HCT116 (cell line): ENCODE data around the gene PAX7. TPM values are rescaled to one million over a fixed set of nuclear protein-coding genes. Genes with fewer than 3 reads are reported as not detected.

Experiments used
- ATAC-seq: fragments of 200-7000 bp; cut with Tn5 transposase; 2 replicates; pipeline ENCODE4 v1.9.1; 2020; ENCODE audit warnings: mild to moderate bottlenecking, moderate library complexity
- BruUV-seq: library from RNA; stranded (reverse); fragments of 400-500 nt; replicated peaks from 2 replicates; lab custom pipeline; 2021; lab: Mats Ljungman, UMichigan
- CTCF ChIA-PET: fragments of 300-600 bp; sonication (Branson Sonifier 250); formaldehyde crosslinking; loops from one replicate; lab custom pipeline; 2021; ENCODE audit warnings: antibody characterized with exemption; lab: Charles Lee
- POLR2A ChIA-PET: fragments of 300-600, 350-600 bp; sonication (Branson Sonifier 250); formaldehyde crosslinking; loops from one replicate; lab custom pipeline; 2021; ENCODE audit warnings: antibody characterized with exemption; lab: Charles Lee
- RAD21 ChIA-PET, 2 experiments: fragments of 300-600 bp; sonication (Branson Sonifier 250); formaldehyde crosslinking; loops; one replicate each; lab custom pipeline; 2023; ENCODE audit warnings: low total read pairs in 2 of 2; ENCODE audit not compliant: uncharacterized antibody in 2 of 2, unreplicated experiment in 2 of 2, low non-redundant PET in 1 of 2; lab: Charles Lee
- DNase-seq: peaks from one replicate; pipeline ENCODE4 v3.0.0-alpha.2; 2010; ENCODE audit warnings: low read depth, low spot score
- H2AFZ ChIP-seq: fragments of 200-600 bp; shearing (Covaris generic), sonication (generic); 2 replicates; pipeline ENCODE4 v1.6.1; 2017; ENCODE audit warnings: low read depth, mixed run types, mixed read lengths, antibody characterized with exemption, low read length; ENCODE audit not compliant: poor library complexity, severe bottlenecking
- H3K27ac ChIP-seq: 2 replicates; pipeline ENCODE4 v1.5.1; 2012; ENCODE audit warnings: low read depth, low read length
- H3K27me3 ChIP-seq: fragments of 200-600 bp; sonication (generic); 2 replicates; pipeline ENCODE4 v1.6.1; 2016; ENCODE audit warnings: mixed run types, low read length, mixed read lengths; ENCODE audit not compliant: insufficient read depth
- H3K36me3 ChIP-seq, 2 experiments: fragments of 200-500 bp in 1 of 2; fragments of 200-600 bp in 1 of 2; sonication (Bioruptor generic) in 1 of 2; sonication (generic) in 1 of 2; 2 replicates each; pipeline versions ENCODE4 v1.5.1 to v1.6.1; 2014 to 2016; ENCODE audit warnings: low read length in 2 of 2, inconsistent platforms in 1 of 2, mixed read lengths in 1 of 2, mixed run types in 1 of 2; ENCODE audit not compliant: insufficient read depth in 2 of 2, control insufficient read depth in 1 of 2
- H3K4me1 ChIP-seq, 2 experiments: fragments of 200-600 bp in 1 of 2; sonication (generic) in 1 of 2; 2 replicates each; pipeline versions ENCODE4 v1.5.1 to v1.6.1; 2012 to 2017; ENCODE audit warnings: low read length in 2 of 2, inconsistent platforms in 1 of 2, mild to moderate bottlenecking in 1 of 2, mixed read lengths in 1 of 2, mixed run types in 1 of 2, moderate library complexity in 1 of 2; ENCODE audit not compliant: insufficient read depth in 2 of 2, control insufficient read depth in 1 of 2
- H3K4me2 ChIP-seq: fragments of 200-600 bp; sonication (generic); 2 replicates; pipeline ENCODE4 v1.6.1; 2017; ENCODE audit warnings: mixed run types, low read length, mixed read lengths
- H3K4me3 ChIP-seq, 2 experiments: fragments of 200-600 bp in 1 of 2; sonication (generic) in 1 of 2; replicated peaks in 1 of 2; 2 replicates each; pipeline ENCODE4 v1.5.1; 2011 to 2016; ENCODE audit warnings: low read length in 2 of 2, control low read depth in 1 of 2, low read depth in 1 of 2, mild to moderate bottlenecking in 1 of 2, mixed read lengths in 1 of 2, mixed run types in 1 of 2
- H3K79me2 ChIP-seq: fragments of 200-600 bp; sonication (generic); 2 replicates; pipeline ENCODE4 v1.6.1; 2017; ENCODE audit warnings: mild to moderate bottlenecking, mixed run types, low read length, moderate library complexity, mixed read lengths; ENCODE audit not compliant: insufficient read depth
- H3K9ac ChIP-seq: fragments of 200-600 bp; sonication (generic); 2 replicates; pipeline ENCODE4 v1.6.1; 2016; ENCODE audit warnings: low read length, mixed read lengths
- H3K9me2 ChIP-seq: fragments of 200-600 bp; sonication (generic), shearing (Covaris generic); 2 replicates; pipeline ENCODE4 v1.6.1; 2017; ENCODE audit warnings: mixed run types, mild to moderate bottlenecking, moderate library complexity; ENCODE audit not compliant: insufficient read depth
- H3K9me3 ChIP-seq, 2 experiments: fragments of 200-500 bp in 1 of 2; fragments of 200-600 bp in 1 of 2; sonication (Bioruptor generic) in 1 of 2; sonication (generic) in 1 of 2; 2 replicates each; pipeline ENCODE4 v1.6.1; 2014 to 2017; ENCODE audit warnings: low read length in 2 of 2, mixed read lengths in 2 of 2, inconsistent platforms in 1 of 2, low read depth in 1 of 2, mild to moderate bottlenecking in 1 of 2, mixed run types in 1 of 2, moderate library complexity in 1 of 2; ENCODE audit not compliant: control insufficient read depth in 1 of 2, insufficient read depth in 1 of 2
- H4K20me1 ChIP-seq: fragments of 200-600 bp; sonication (generic), shearing (Covaris generic); 2 replicates; pipeline ENCODE4 v1.6.1; 2017; ENCODE audit warnings: mixed run types, mild to moderate bottlenecking, moderate library complexity; ENCODE audit not compliant: insufficient read depth
- ATF3 ChIP-seq: IDR thresholded peaks from 2 replicates; pipeline ENCODE4 v1.6.1; 2012
- CBX3 ChIP-seq: IDR thresholded peaks from 2 replicates; pipeline ENCODE4 v1.6.1; 2012; ENCODE audit warnings: low read depth
- CEBPB ChIP-seq: IDR thresholded peaks from 2 replicates; pipeline ENCODE4 v1.6.1; 2012; ENCODE audit warnings: low read depth
- ELF1 ChIP-seq: IDR thresholded peaks from 2 replicates; pipeline ENCODE4 v1.6.1; 2012; ENCODE audit warnings: low read depth, borderline replicate concordance
- EZH2 ChIP-seq: fragments of 200-600 bp; sonication (generic); IDR thresholded peaks from 2 replicates; pipeline ENCODE4 v1.6.1; 2017; ENCODE audit warnings: antibody characterized with exemption, mixed run types
- EZH2phosphoT487 ChIP-seq: fragments of 200-600 bp; IDR thresholded peaks from 2 replicates; pipeline ENCODE4 v1.6.1; 2018; ENCODE audit warnings: antibody characterized with exemption, borderline replicate concordance
- FOSL1 ChIP-seq: IDR thresholded peaks from 2 replicates; pipeline ENCODE4 v1.6.1; 2012; ENCODE audit warnings: low read depth
- MAX ChIP-seq: IDR thresholded peaks from 2 replicates; pipeline ENCODE4 v1.6.1; 2012
- POLR2A ChIP-seq: IDR thresholded peaks from 2 replicates; pipeline ENCODE4 v1.7.0; 2011; ENCODE audit warnings: borderline replicate concordance; ENCODE audit not compliant: insufficient read depth, insufficient read length; ENCODE audit errors: extremely low read depth
- SRF ChIP-seq: IDR thresholded peaks from 2 replicates; pipeline ENCODE4 v1.6.1; 2012; ENCODE audit warnings: low read depth
- ZBTB33 ChIP-seq: IDR thresholded peaks from 2 replicates; pipeline ENCODE4 v1.6.1; 2011; ENCODE audit warnings: mild to moderate bottlenecking, low read length, moderate library complexity; ENCODE audit not compliant: insufficient replicate concordance; ENCODE audit errors: extremely low read depth
- intact Hi-C: fragments of 100-400 bp; cut with micrococcal nuclease; formaldehyde crosslinking; loops from 2 replicates; pipeline ENCODE4 v1.10.0; 2022
- total RNA-seq: library from RNA; stranded (reverse); gene quantifications from one replicate; pipeline ENCODE4 v1.2.1, GENCODE V29; 2021; ENCODE audit not compliant: unreplicated experiment
- TF ChIP-seq, protein P1 (sequence below), 3 experiments: fragments of 200-600 bp in 1 of 3; sonication (generic) in 1 of 3; IDR thresholded peaks in 2 of 3; conservative IDR thresholded peaks in 1 of 3; 2 replicates each; pipeline ENCODE4 v1.5.1; 2012 to 2017; ENCODE audit warnings: low read depth in 2 of 3, low read length in 2 of 3, antibody characterized with exemption in 1 of 3, borderline replicate concordance in 1 of 3, control low read depth in 1 of 3, mild to moderate bottlenecking in 1 of 3, mixed read lengths in 1 of 3, mixed run types in 1 of 3, moderate library complexity in 1 of 3; ENCODE audit not compliant: insufficient read depth in 1 of 3

Gene PAX7
- total RNA-seq, 1 experiment from 2014 or later = not detected

- H4K20me1 ChIP-seq = no peaks in the 10 kb centered on the region
- DNase-seq = no peak
- no peak for ATAC-seq
- no peaks in the 10 kb centered on the region for H3K9me2 ChIP-seq
- BruUV-seq = no TSS peak
- intact Hi-C loops = no loop called here
- ChIA-PET CTCF (interaction anchor here (1.0 to 4.8 kb wide), 3 partner anchors 18 to 275 kb away, joined by 4 to 61 read pairs (median 5); no protein-coding TSS in a partner anchor), POLR2A (no interaction called here), RAD21 (no interaction called here)
- H3K4me2 ChIP-seq = no peak overlapping the region
- H3K4me3 ChIP-seq = no peak overlapping the region
- TF ChIP-seq MAX = no peak
- TF ChIP-seq, protein P1, sequence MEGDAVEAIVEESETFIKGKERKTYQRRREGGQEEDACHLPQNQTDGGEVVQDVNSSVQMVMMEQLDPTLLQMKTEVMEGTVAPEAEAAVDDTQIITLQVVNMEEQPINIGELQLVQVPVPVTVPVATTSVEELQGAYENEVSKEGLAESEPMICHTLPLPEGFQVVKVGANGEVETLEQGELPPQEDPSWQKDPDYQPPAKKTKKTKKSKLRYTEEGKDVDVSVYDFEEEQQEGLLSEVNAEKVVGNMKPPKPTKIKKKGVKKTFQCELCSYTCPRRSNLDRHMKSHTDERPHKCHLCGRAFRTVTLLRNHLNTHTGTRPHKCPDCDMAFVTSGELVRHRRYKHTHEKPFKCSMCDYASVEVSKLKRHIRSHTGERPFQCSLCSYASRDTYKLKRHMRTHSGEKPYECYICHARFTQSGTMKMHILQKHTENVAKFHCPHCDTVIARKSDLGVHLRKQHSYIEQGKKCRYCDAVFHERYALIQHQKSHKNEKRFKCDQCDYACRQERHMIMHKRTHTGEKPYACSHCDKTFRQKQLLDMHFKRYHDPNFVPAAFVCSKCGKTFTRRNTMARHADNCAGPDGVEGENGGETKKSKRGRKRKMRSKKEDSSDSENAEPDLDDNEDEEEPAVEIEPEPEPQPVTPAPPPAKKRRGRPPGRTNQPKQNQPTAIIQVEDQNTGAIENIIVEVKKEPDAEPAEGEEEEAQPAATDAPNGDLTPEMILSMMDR (IDR thresholded peaks at IDR 0.05 in 2 of 3, conservative IDR thresholded peaks at IDR 0.05 in 1 of 3; ENCODE audit: borderline replicate concordance in 1 of 3, insufficient read depth in 1 of 3, low read depth in 2 of 3, low read length in 2 of 3) = peak in 2 of 3 experiments; percentile 19 to 23; a peak in 3 of 6 replicates
- H3K9me3 ChIP-seq = no peaks in the 10 kb centered on the region
- H3K36me3 ChIP-seq = no peaks in the 10 kb centered on the region
- no peak overlapping the region for H2AFZ ChIP-seq
- H3K79me2 ChIP-seq = no peaks in the 10 kb centered on the region
- no peaks in the 10 kb centered on the region for H3K27me3 ChIP-seq
- H3K4me1 ChIP-seq = no peaks in the 10 kb centered on the region
- no peak overlapping the region for H3K9ac ChIP-seq
- H3K27ac ChIP-seq = no peak overlapping the region
Measured at GRCh38 chr1:18599704-18600103, 30.9 kb upstream of the PAX7 start.

- Histone ChIP-seq H3K9me3 (no peaks in the 10 kb centered on the region), H3K27ac (no peak overlapping the region), H3K36me3 (no peaks in the 10 kb centered on the region), H3K9ac (no peak overlapping the region), H3K79me2 (no peaks in the 10 kb centered on the region), H3K27me3 (no peaks in the 10 kb centered on the region), H3K4me2 (no peak overlapping the region), H2AFZ (no peak overlapping the region), H4K20me1 (no peaks in the 10 kb centered on the region), H3K4me3 (no peak overlapping the region), H3K4me1 (no peaks in the 10 kb centered on the region), H3K9me2 (no peaks in the 10 kb centered on the region)
- ChIA-PET CTCF (no interaction called here), POLR2A (no interaction called here), RAD21 (no interaction called here)
- intact Hi-C loops = no loop called here
- ATAC-seq = peak; percentile 46
- BruUV-seq = no TSS peak
- no peak for DNase-seq
- no peak for TF ChIP-seq ZBTB33
- TF ChIP-seq MAX = no peak
- no peak for TF ChIP-seq EZH2phosphoT487
- TF ChIP-seq EZH2 = no peak
- TF ChIP-seq FOSL1 = no peak
- TF ChIP-seq ELF1 = no peak
- TF ChIP-seq ATF3 = no peak
- TF ChIP-seq POLR2A = no peak
- no peak for TF ChIP-seq SRF
- TF ChIP-seq CBX3 = no peak
- no peak for TF ChIP-seq CEBPB
Measured at GRCh38 chr1:18602533-18603211, 28.0 kb upstream of the PAX7 start.
